Pancreas (tissue), 10 donors: ENCODE data around the gene UBC. TPM values are rescaled to one million over a fixed set of nuclear protein-coding genes. Genes with fewer than 3 reads are reported as not detected.
"Not testable (repeated sequence)": the region's sequence is repeated elsewhere in the genome, so short reads cannot be mapped to it uniquely, and the experiment has no call there.

Source experiments
- ATAC-seq, 4 donors: fragments of 200-7000 bp; cut with Tn5 transposase; one replicate each; pipeline versions ENCODE4 v1.8.0 to v1.9.1; 2020; ENCODE audit warnings: mild to moderate bottlenecking in 4 of 4, moderate library complexity in 4 of 4
- DNase-seq, 6 donors: peaks; one replicate each; pipeline ENCODE4 v3.0.0-alpha.2; 2020
- FAIRE-seq: peaks from 2 replicates; lab custom pipeline; 2012; peaks lifted over from hg19 to GRCh38; lab: Jason Lieb, UNC
- H3K27ac ChIP-seq, 4 donors: fragments of 200-600 bp; sonication (generic); 1 replicate in 3 of 4; 2 replicates in 1 of 4; pipeline versions ENCODE4 v1.5.0 to v1.8.0; 2020
- H3K27me3 ChIP-seq, 4 donors: fragments of 200-600 bp; one replicate each; pipeline ENCODE4 v1.8.0; 2021
- H3K36me3 ChIP-seq, 3 donors: fragments of 200-600 bp; sonication (generic) in 1 of 3; one replicate each; pipeline versions ENCODE4 v1.5.0 to v1.8.0; 2020 to 2021
- H3K4me1 ChIP-seq, 3 donors: fragments of 200-600 bp; one replicate each; pipeline ENCODE4 v1.8.0; 2021
- H3K4me3 ChIP-seq, 4 donors: fragments of 200-600 bp; sonication (generic) in 2 of 4; one replicate each; pipeline versions ENCODE4 v1.5.0 to v1.8.0; 2020 to 2021
- H3K9me3 ChIP-seq, 4 donors: fragments of 200-600 bp; one replicate each; pipeline ENCODE4 v1.8.0; 2021
- CTCF ChIP-seq, 4 donors: fragments of 200-600 bp; sonication (generic) in 3 of 4; IDR thresholded peaks; one replicate each; pipeline versions ENCODE4 v1.5.0 to v1.8.0; 2021; ENCODE audit warnings: antibody characterized with exemption in 4 of 4
- WGBS, 2 donors: extraction: QIAGEN DNeasy Blood & Tissue Kit; methylation state at CpG; one replicate each; pipeline ENCODE4 v1.1.7; 2013; 5-methylcytosine and 5-hydroxymethylcytosine counted together
- intact Hi-C, 3 donors: fragments of 100-400 bp; cut with DNase I; formaldehyde crosslinking; loops; one replicate each; pipeline versions ENCODE4 v1.11.1 to v1.14.2; 2022
- polyA plus RNA-seq, 2 donors: library from polyadenylated mRNA; stranded (reverse); fragments of 200-250 nt; gene quantifications; one replicate each; pipeline ENCODE4 v1.2.3, GENCODE V29; 2013
- total RNA-seq, 6 donors: library from RNA; stranded (reverse); fragmentation: NEBNext Ultra II Directional in 4 of 6; extraction: Animal tissue kit (Norgen Biotek cat#: 25700) in 4 of 6; gene quantifications; one replicate each; pipeline versions ENCODE4 v1.2.1 to v1.2.4, GENCODE V29; 2021 to 2023
- donor health status: healthy with polysubstance abuse.
- donor health status: DM: no; HTN: no; CAD: no; lungs with moderate emphysema.
- donor health status: DM: no; HTN: no; CAD: no.
- donor health status: control.
- donor health status: control.
- donor health status: Bipolar disorder and iron deficiency.
- donor health status: DM: yes; HTN: yes; CAD: no.
- donor health status: DM: no; HTN: no; CAD: no.
- donor health status: DM: no; HTN: no; CAD: no.
- donor health status: DM: yes; HTN: yes; CAD: no.

UBC gene
- total and polyA plus RNA-seq, 8 donors: 353 to 605 (median 433) TPM

GRCh38 chr12:124923905-124924734 lies 9.7 kb upstream of the UBC start:
- no peaks in the 10 kb centered on the region for H3K9me3 ChIP-seq
- TF ChIP-seq CTCF (IDR thresholded peaks at IDR 0.05): no peak
- intact Hi-C loops: no loop called here
- H3K27ac ChIP-seq: no peak overlapping the region
- no peaks in the 10 kb centered on the region for H3K27me3 ChIP-seq
- WGBS, 2 donors: 69 to 70% methylated on average over 12 of the region's 12 CpGs
- ATAC-seq (no peak), DNase-seq (peak in 1 of 6 donors; percentile 23), FAIRE-seq (no peak)
- H3K4me3 ChIP-seq: no peak overlapping the region
- no peaks in the 10 kb centered on the region for H3K36me3 ChIP-seq
- H3K4me1 ChIP-seq: peaks cover 5 to 6% (median 5%) of the 10 kb centered on the region in 3 donors

- Histone ChIP-seq H3K27me3 (no peaks in the 10 kb centered on the region), H3K4me3 (peak overlapping the region in 2 of 4 donors; percentile 15 to 31), H3K36me3 (no peaks in the 10 kb centered on the region), H3K9me3 (no peaks in the 10 kb centered on the region), H3K4me1 (peaks cover 5 to 21% (median 16%) of the 10 kb centered on the region in 3 donors), H3K27ac (peak overlapping the region in 2 of 4 donors; percentile 40 to 98)
- WGBS, 2 donors: 30 to 33% methylated on average over 16 of the region's 16 CpGs
- ATAC-seq (peak; percentile 16 to 29 (median 17)), DNase-seq (peak in 3 of 6 donors; percentile 68 to 74 (median 70)), FAIRE-seq (no peak)
- intact Hi-C loops: no loop called here
- TF ChIP-seq CTCF (IDR thresholded peaks at IDR 0.05): no peak
Observed at GRCh38 chr12:124921200-124922031, 7.0 kb upstream of the UBC start.

GRCh38 chr12:124920353-124920935 lies 6.0 kb upstream of the UBC start:
- H3K4me1 ChIP-seq: peaks cover 15 to 31% (median 25%) of the 10 kb centered on the region in 3 donors
- no peak overlapping the region for H3K4me3 ChIP-seq
- ATAC-seq (no peak), DNase-seq (no peak), FAIRE-seq (no peak)
- 85 to 87% methylated on average over 4 of the region's 4 CpGs for WGBS, 2 donors
- H3K27ac ChIP-seq: peak overlapping the region in 2 of 4 donors; percentile 40 to 98
- H3K27me3 ChIP-seq: no peaks in the 10 kb centered on the region
- TF ChIP-seq CTCF (IDR thresholded peaks at IDR 0.05): no peak
- H3K36me3 ChIP-seq: no peaks in the 10 kb centered on the region
- intact Hi-C loops: no loop called here
- H3K9me3 ChIP-seq: no peaks in the 10 kb centered on the region

- no peak for TF ChIP-seq CTCF (IDR thresholded peaks at IDR 0.05)
- WGBS, 2 donors: 66 to 75% methylated on average over 17 of the region's 17 CpGs
- Histone ChIP-seq H3K9me3 (no peaks in the 10 kb centered on the region), H3K27me3 (no peaks in the 10 kb centered on the region), H3K36me3 (no peaks in the 10 kb centered on the region), H3K27ac (peak overlapping the region in 2 of 4 donors; percentile 97 to 98), H3K4me1 (peaks cover 17 to 33% (median 29%) of the 10 kb centered on the region in 3 donors), H3K4me3 (no peak overlapping the region)
- ATAC-seq: no peak
- intact Hi-C loops: no loop called here
- FAIRE-seq: no peak
- peak in 1 of 6 donors; percentile 0 for DNase-seq
Observed at GRCh38 chr12:124919521-124920352, 5.3 kb upstream of the UBC start.

GRCh38 chr12:124918622-124918988 lies 4.2 kb upstream of the UBC start:
- DNase-seq, H3K36me3 ChIP-seq, ATAC-seq, FAIRE-seq, H3K9me3 ChIP-seq, H3K27me3 ChIP-seq, H3K4me3 ChIP-seq, intact Hi-C loops: not testable (repeated sequence)
- H3K27ac ChIP-seq: peak overlapping the region; percentile 97 to 100 (median 98)
- WGBS, 2 donors: 85 to 86% methylated on average over 3 of the region's 3 CpGs
- H3K4me1 ChIP-seq: peaks cover 17 to 33% (median 29%) of the 10 kb centered on the region in 3 donors
